Measurements from ENCODE around the gene ZBTB9.

The ZBTB9 gene

DNA sequence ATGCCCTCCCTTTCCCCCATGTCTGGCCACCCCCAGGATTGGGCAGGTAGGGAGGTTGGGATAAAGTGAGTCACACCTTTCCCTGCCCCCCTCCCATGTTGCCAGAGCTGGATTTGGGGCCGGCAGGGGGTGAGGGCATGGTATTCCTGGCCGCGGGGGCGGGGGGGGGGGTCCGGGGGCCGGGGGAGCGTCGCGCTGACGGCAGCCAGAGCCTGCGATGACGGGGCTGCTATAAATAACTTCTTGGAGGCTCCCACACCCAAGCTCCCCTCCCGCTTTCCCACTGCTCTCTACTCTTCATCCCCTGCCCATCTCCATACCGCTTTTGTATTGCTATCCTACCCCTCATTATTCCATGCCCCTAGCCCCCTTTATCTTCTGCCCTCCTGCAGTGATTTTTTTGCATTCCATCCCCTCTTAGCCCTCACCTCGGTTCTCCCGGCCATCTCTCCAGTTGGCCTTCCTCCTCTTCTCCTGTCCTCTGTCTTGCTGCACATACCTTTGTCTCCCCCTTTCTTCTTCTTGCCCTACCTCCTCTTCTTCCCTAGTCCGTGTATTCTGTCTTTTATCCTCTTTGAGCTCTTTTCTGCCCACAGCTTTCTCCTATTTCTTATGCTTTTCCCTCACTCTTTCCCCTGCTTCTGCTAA is 20.7 kb upstream of the ZBTB9 start:
- DNase-seq: no peak

- no peak for DNase-seq
Measured at GRCh38 chr6:33434961-33435360, 19.4 kb upstream of the ZBTB9 start.

- no peak for DNase-seq
Measured at GRCh38 chr6:33437666-33438065, 16.7 kb upstream of the ZBTB9 start.

DNA sequence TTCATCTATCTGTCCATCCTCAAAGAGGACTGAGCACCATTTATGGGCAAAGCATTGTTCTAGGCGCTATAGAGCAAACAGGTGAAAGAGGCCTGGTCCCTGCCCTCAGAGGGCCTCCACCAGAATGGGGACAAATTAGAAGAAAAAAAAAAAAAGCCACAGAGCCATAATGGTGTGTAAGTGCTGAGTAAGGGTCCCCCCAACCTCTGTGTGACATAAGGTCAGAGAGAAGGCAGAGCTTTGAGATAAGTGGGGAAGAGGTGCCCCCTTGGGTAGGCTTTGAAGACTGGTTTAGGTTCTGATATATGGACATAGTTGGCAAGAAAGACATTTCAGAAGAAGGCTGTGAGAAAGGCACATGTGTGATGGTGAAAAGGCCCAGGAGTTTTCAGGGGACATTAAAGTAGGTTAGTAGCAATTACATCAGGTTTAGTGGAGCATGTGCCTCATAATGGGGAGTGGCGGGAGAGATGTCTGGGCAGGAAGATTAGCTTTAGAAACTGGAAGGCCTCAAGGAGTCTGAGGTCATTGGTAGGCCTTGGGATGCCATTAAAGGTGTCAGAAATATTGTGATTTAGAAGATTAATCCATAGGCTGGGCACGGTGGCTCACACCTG is 15.3 kb upstream of the ZBTB9 start:
- DNase-seq: no peak

GRCh38 chr6:33439956-33440648 is 14.3 kb upstream of the ZBTB9 start:
- DNase-seq: no peak

DNA sequence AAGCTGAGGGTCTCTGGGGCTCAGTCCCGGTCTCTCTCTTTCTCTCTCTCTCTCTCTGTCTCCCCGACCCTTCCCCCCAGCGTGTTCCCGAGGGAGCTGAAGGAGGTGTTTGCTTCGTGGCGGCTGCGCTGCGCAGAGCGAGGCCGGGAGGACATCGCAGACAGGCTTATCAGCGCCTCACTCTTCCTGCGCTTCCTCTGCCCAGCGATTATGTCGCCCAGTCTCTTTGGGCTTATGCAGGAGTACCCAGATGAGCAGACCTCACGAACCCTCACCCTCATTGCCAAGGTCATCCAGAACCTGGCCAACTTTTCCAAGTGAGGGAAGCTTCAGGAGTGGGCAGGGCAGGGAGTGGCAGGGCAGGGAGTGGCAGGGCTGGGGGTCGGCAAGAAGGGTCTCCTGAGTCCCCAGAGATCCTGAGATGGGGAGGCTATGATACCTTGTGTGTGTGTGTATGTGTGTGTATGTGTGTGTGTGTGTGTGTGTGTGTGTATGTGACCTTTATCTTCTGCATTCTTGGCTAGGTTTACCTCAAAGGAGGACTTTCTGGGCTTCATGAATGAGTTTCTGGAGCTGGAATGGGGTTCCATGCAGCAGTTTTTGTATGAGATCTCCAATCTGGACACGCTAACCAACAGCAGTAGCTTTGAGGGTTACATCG is 13.6 kb upstream of the ZBTB9 start:
- no peak for DNase-seq

DNA sequence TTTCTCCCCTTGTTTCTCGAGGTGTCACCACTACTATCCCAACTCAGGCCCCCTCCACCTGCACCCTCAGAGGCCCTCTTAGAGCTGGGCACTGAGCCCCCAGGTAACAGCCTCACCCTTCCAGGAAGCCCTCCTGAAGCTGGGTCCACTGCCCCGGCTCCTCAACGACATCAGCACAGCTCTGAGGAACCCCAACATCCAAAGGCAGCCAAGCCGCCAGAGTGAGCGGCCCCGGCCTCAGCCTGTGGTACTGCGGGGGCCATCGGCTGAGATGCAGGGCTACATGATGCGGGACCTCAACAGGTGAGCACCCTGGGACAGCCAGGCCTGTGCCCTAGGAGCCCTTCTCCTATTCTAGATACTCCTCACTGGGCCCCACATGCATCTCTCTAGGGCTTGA is 12.9 kb upstream of the ZBTB9 start:
- DNase-seq: no peak

DNA sequence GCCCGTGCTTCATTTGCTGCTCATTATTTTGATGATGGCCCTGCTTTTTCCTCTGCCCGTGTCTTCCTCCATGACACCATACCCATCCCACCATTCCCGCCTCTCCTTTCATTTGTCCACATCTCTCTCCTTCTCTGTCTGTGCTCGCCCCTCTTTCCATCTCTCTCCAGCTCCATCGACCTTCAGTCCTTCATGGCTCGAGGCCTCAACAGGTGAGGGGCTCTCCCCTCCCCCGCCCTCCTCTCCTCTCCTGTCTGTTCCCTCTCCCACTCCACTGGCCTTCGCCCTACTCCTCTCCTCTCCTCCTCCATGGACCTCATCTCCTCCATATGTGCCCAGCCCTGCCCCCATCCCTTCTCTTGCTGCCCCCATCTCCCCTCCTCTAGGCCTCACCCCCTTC is 12.1 kb upstream of the ZBTB9 start:
- no peak for DNase-seq

GRCh38 chr6:33443025-33443424 is 11.4 kb upstream of the ZBTB9 start:
- no peak for DNase-seq

DNA sequence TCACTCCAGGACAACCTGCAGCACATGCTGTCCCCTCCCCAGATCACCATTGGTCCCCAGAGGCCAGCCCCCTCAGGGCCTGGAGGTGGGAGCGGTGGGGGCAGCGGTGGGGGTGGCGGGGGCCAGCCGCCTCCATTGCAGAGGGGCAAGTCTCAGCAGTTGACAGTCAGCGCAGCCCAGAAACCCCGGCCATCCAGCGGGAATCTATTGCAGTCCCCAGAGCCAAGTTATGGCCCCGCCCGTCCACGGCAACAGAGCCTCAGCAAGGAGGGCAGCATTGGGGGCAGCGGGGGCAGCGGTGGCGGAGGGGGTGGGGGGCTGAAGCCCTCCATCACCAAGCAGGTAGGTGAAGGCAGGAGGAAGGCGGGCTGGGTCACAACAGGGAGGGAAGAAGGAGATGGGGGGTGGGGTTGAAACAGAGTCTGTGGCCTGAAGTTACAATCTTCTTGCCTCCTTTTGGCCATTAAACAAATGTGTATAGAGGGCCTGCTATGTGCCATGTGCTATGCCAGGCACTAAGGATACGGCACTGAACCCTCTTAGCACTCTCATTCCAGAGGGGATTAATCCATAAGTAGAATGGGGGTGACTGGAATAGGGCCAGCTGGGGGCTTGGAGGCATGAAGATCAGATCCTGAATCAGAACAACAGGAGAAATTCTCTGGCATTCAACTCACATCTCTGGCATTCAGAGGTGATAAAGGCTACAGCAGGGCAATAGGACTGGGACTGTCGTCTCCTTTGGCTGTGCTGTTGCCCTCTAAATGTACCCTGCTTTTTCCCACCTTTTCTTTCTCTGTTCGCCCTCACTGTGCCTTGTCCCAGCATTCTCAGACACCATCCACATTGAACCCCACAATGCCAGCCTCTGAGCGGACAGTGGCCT is 10.5 kb upstream of the ZBTB9 start:
- DNase-seq: no peak

GRCh38 chr6:33445119-33445603 is 9.2 kb upstream of the ZBTB9 start:
- DNase-seq: no peak

DNA sequence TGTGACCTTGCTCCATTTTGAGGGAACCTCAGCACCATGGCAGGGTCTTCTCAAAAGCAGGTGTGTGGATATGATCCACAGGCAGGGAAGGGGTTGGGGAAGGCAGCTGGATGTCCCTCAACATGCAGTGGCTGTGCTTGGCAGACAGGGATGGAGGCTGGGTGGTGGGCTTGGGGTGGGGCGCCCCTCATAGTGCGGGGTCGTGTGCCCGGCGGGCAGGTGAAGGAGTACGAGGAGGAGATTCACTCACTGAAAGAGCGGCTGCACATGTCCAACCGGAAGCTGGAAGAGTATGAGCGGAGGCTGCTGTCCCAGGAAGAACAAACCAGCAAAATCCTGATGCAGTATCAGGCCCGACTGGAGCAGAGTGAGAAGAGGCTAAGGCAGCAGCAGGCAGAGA is 8.0 kb upstream of the ZBTB9 start:
- no peak for DNase-seq

DNA sequence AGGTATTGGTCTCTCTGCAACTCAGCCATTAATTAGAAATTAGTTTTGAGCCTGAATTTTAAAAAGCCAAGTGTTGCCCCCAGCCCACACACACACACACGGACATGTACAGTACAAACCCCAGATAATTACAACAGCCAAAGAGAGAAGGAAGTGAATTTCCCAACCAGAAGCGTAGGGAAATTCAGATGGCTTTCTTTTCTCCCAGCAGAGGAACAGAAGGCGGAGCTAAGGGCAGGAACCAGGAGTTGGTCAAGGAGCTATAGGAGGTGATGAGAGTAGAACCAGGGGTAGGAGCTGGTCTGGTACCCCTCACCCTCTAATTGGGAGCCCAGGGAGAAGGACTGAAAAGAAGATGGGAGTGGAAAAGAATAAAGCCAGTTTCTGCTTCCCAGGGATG is 3.9 kb upstream of the ZBTB9 start:
- DNase-seq: no peak

GRCh38 chr6:33451606-33452005 is 2.8 kb upstream of the ZBTB9 start:
- no peak for DNase-seq

DNA sequence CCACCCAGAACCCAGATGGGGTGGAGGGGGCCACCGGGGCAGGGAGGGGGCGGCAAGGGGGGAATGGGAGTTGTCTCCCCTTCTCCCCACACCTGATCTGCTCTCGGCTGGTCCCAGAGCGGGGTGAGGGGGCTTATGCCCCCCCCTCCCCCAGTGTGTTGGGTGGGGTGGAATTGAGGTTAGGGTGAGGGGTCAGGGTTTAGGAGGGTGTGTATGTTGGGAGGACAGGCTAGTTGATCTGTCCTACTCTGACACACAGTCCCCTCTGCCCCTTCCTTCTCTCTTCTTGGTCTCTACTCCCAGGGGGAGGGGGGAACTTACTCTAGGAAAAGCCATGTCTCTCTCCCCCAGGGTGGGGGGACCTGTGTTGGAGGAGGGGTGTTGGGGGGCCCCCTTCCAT is 1.9 kb upstream of the ZBTB9 start:
- DNase-seq: no peak

DNA sequence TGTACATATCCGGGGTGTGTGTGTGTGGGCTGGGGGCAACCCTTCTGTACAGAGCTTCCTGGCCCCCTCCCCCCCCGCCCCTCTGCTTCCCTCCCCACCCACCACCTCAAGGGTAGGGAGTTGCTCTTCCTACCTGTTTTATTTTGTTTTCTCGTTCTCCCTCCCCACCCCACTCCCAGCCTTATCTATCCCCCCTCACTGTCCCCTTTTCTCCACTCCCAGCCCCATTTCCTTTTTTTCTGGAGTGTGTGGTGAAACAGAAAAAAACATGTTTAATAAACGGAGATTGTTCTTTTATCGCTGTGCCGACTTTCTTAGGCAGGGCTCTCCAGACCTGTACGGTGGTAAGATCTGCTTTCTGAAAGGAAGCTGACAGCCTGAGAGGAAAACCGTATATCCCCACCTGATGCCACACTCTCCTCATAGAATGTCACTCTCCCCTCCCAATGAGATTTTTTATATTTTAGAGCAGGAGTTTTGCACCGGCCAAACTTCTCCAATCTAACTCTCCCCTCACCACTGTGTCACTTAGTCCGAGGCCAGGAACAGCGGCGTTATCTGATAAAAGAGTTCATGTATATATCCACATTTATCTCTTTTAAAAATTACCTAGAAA is 875 bp upstream of the ZBTB9 start:
- no peak for DNase-seq

GRCh38 chr6:33455051-33455450 is 675 bp downstream of the ZBTB9 start:
- no peak for DNase-seq

- no peak for DNase-seq
Measured at GRCh38 chr6:33456156-33456555, 1.8 kb downstream of the ZBTB9 start.

DNA sequence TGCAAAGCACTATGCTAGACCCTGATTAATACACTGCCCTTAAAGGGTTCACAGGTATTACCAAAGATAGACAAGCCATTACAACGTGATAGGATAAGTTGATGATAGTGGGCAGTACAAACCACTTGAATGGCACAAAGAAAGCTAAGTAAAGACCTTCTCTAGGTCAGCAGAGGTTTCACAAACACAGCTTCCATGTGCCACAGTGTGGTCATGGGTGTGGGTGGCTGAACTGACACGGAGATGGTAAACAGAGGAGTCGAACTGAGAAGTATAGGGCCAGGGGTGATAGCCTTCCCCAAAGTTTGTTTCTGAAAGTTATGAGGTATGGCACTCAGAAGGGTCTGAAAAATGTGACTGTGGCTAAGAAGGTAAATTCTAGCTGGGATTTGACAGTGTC is 4.3 kb downstream of the ZBTB9 start:
- DNase-seq: no peak

DNA sequence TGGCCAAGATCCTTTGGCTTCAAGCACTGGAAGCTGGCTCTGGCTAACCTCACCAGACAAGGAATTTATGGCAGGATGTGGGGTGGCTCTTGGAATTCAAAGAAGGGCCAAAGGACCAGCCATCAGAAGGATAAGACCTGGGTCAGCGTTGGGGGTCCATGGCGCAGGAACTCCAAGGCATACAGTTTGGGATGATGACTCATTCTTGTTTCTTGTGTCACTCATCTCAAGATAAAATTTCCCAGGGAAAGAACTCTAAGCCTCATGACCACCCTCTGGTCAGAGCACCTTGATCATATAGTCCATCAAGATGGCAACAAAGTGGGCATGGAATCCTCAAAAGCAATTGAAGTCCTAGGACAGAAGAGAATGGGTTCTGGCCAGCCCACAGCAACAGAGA is 4.8 kb downstream of the ZBTB9 start:
- no peak for DNase-seq

GRCh38 chr6:33466075-33466735 is 11.8 kb downstream of the ZBTB9 start:
- DNase-seq: no peak

DNA sequence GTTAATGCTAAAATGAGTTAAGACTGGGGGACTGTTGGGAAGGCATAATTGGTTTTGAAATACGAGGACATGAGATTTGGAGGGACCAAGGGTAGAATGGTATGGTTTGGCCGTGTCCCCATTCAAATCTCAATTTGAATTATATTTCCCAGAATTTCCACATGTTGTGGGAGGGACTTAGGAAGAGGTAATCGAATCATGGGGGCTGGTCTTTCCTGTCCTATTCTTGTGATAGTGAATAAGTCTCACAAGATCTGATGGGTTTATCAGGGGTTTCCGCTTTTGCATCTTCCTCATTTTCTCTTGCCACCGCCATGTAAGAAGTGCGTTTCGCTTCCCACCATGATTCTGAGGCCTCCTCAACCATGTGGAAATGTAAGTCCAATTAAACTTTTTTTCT is 12.7 kb downstream of the ZBTB9 start:
- DNase-seq: no peak
